Stimulated activated CD4-positive, alpha-beta T cell treated with anti-CD3 and anti-CD28 coated beads, Interleukin-12 subunit alpha, Interleukin-12 subunit beta, amount 100 ng/mL, for 48 hours (primary cell): ENCODE data around the gene TNFAIP8L2.
A peak's percentile ranks its signal among the peaks of the same experiment; 100 is the strongest.

Experiments
- DNase-seq, 3 donors: peaks; one replicate each; pipeline ENCODE4 v3.0.0-alpha.2; 2020; ENCODE audit warnings: low read depth in 2 of 3, low spot score in 1 of 3

Gene TNFAIP8L2

GRCh38 chr1:151156515-151156819, at the start of gene TNFAIP8L2:
Gene TNFAIP8L2 (plus strand): TSS chr1:151156649. CDS start chr1:151158698, 2,049 bp downstream.
- peak; percentile 67 to 76 (median 76) for DNase-seq

GRCh38 chr1:151106894-151107293, 49.6 kb upstream of the TNFAIP8L2 start:
- DNase-seq, result no peak

GRCh38 chr1:151108331-151108730, 48.1 kb upstream of the TNFAIP8L2 start:
- no peak for DNase-seq

- no peak for DNase-seq
Observed at GRCh38 chr1:151113877-151114276, 42.6 kb upstream of the TNFAIP8L2 start.

- no peak for DNase-seq
Observed at GRCh38 chr1:151124763-151125403, 31.6 kb upstream of the TNFAIP8L2 start.

GRCh38 chr1:151128800-151129199, 27.6 kb upstream of the TNFAIP8L2 start:
- no peak for DNase-seq

GRCh38 chr1:151130987-151131586, 25.4 kb upstream of the TNFAIP8L2 start:
- peak; percentile 79 to 81 (median 79) for DNase-seq

- no peak for DNase-seq
Observed at GRCh38 chr1:151131701-151132334, 24.6 kb upstream of the TNFAIP8L2 start.

- no peak for DNase-seq
Observed at GRCh38 chr1:151132335-151133017, 24.0 kb upstream of the TNFAIP8L2 start.

GRCh38 chr1:151133018-151133806, 23.2 kb upstream of the TNFAIP8L2 start:
- DNase-seq, result no peak

- no peak for DNase-seq
Observed at GRCh38 chr1:151134396-151134795, 22.1 kb upstream of the TNFAIP8L2 start.

- DNase-seq, result no peak
Observed at GRCh38 chr1:151134991-151135390, 21.5 kb upstream of the TNFAIP8L2 start.

GRCh38 chr1:151135433-151136385, 20.7 kb upstream of the TNFAIP8L2 start:
- DNase-seq, result no peak

GRCh38 chr1:151137789-151138188, 18.7 kb upstream of the TNFAIP8L2 start:
- no peak for DNase-seq

- DNase-seq, result no peak
Observed at GRCh38 chr1:151142411-151143056, 13.9 kb upstream of the TNFAIP8L2 start.

- DNase-seq, result no peak
Observed at GRCh38 chr1:151143057-151143435, 13.4 kb upstream of the TNFAIP8L2 start.

GRCh38 chr1:151143986-151144385, 12.5 kb upstream of the TNFAIP8L2 start:
- DNase-seq, result no peak

GRCh38 chr1:151144474-151145303, 11.8 kb upstream of the TNFAIP8L2 start:
- no peak for DNase-seq
